ENCODE data around the gene MRPS21.

- TF ChIP-seq POLR2A (IDR thresholded peaks at IDR 0.05): no peak
- TF ChIP-seq, protein P1, sequence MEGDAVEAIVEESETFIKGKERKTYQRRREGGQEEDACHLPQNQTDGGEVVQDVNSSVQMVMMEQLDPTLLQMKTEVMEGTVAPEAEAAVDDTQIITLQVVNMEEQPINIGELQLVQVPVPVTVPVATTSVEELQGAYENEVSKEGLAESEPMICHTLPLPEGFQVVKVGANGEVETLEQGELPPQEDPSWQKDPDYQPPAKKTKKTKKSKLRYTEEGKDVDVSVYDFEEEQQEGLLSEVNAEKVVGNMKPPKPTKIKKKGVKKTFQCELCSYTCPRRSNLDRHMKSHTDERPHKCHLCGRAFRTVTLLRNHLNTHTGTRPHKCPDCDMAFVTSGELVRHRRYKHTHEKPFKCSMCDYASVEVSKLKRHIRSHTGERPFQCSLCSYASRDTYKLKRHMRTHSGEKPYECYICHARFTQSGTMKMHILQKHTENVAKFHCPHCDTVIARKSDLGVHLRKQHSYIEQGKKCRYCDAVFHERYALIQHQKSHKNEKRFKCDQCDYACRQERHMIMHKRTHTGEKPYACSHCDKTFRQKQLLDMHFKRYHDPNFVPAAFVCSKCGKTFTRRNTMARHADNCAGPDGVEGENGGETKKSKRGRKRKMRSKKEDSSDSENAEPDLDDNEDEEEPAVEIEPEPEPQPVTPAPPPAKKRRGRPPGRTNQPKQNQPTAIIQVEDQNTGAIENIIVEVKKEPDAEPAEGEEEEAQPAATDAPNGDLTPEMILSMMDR (IDR thresholded peaks at IDR 0.05 in 4 of 5, conservative IDR thresholded peaks at IDR 0.05 in 1 of 5): no peak
These were observed 32.3 kb upstream of the MRPS21 start for GRCh38 chr1:150261367-150261766.

Measured in gastrocnemius medialis (tissue), 4 donors.